Skeletal muscle satellite cell (primary cell): ENCODE data around the gene ST6GALNAC6.
A peak's percentile ranks its signal among the peaks of the same experiment; 100 is the strongest.

Experiments used
- H3K27me3 ChIP-seq: 2 replicates; pipeline ENCODE4 v1.7.0; 2013; ENCODE audit warnings: low read length; ENCODE audit not compliant: control insufficient read depth, insufficient read depth
- H3K36me3 ChIP-seq: 2 replicates; pipeline ENCODE4 v1.7.0; 2013; ENCODE audit warnings: mild to moderate bottlenecking, control low read depth, low read length; ENCODE audit not compliant: insufficient read depth
- H3K4me1 ChIP-seq: 2 replicates; pipeline ENCODE4 v1.7.0; 2013; ENCODE audit warnings: low read length; ENCODE audit not compliant: control insufficient read depth, insufficient read depth
- H3K4me2 ChIP-seq: 2 replicates; pipeline ENCODE4 v1.7.0; 2013; ENCODE audit warnings: mild to moderate bottlenecking, low read length
- H3K4me3 ChIP-seq: 2 replicates; pipeline ENCODE4 v1.7.0; 2013; ENCODE audit warnings: low read length
- H3K9ac ChIP-seq: 2 replicates; pipeline ENCODE4 v1.7.0; 2013; ENCODE audit warnings: mild to moderate bottlenecking, low read depth, low read length, moderate library complexity
- H3K9me3 ChIP-seq: replicated peaks from 2 replicates; pipeline ENCODE4 v1.7.0; 2013; ENCODE audit warnings: mild to moderate bottlenecking, control low read depth, low read length

Gene ST6GALNAC6

GRCh38 chr9:127941062-127941960 is 41.9 kb upstream of the ST6GALNAC6 start:
- Histone ChIP-seq H3K4me1 (peaks cover 17% of the 10 kb centered on the region), H3K4me3 (no peak overlapping the region), H3K9ac (no peak overlapping the region)

GRCh38 chr9:127940593-127940992 is 41.2 kb upstream of the ST6GALNAC6 start:
- Histone ChIP-seq H3K36me3 (no peaks in the 10 kb centered on the region), H3K9ac (no peak overlapping the region), H3K4me3 (no peak overlapping the region), H3K4me2 (no peak overlapping the region), H3K9me3 (no peaks in the 10 kb centered on the region), H3K4me1 (peaks cover 24% of the 10 kb centered on the region), H3K27me3 (no peaks in the 10 kb centered on the region)

More at GRCh38 chr9:127941062-127941960, 41.9 kb upstream of the ST6GALNAC6 start:
- Histone ChIP-seq H3K9me3 (no peaks in the 10 kb centered on the region), H3K36me3 (no peaks in the 10 kb centered on the region), H3K4me2 (no peak overlapping the region), H3K27me3 (no peaks in the 10 kb centered on the region)

GRCh38 chr9:127938298-127938690 is 38.9 kb upstream of the ST6GALNAC6 start:
- Histone ChIP-seq H3K4me2 (peak overlapping the region; percentile 86), H3K4me1 (peaks cover 29% of the 10 kb centered on the region), H3K9ac (peak overlapping the region; percentile 88), H3K36me3 (peaks cover 9% of the 10 kb centered on the region), H3K9me3 (no peaks in the 10 kb centered on the region), H3K27me3 (no peaks in the 10 kb centered on the region), H3K4me3 (no peak overlapping the region)

- Histone ChIP-seq H3K9me3 (no peaks in the 10 kb centered on the region), H3K4me3 (peak within 1 kb of the TSS; percentile 90), H3K36me3 (peaks cover 9% of the 10 kb centered on the region), H3K27me3 (no peaks in the 10 kb centered on the region), H3K9ac (peak within 1 kb of the TSS; percentile 88), H3K4me1 (peaks cover 28% of the 10 kb centered on the region), H3K4me2 (peak within 1 kb of the TSS; percentile 86)
Observed at GRCh38 chr9:127937388-127938297, 38.2 kb upstream of the ST6GALNAC6 start, which contains the start of gene DPM2. Gene DPM2, minus strand, starts transcription at chr9:127937854. Its CDS starts 34 bp downstream, at chr9:127937820.

- peak overlapping the region; percentile 88 for H3K9ac ChIP-seq
- no peaks in the 10 kb centered on the region for H3K9me3 ChIP-seq
- H3K4me1 ChIP-seq, result peaks cover 25% of the 10 kb centered on the region
- no peaks in the 10 kb centered on the region for H3K27me3 ChIP-seq
- peak overlapping the region; percentile 86 for H3K4me2 ChIP-seq
- peaks cover 9% of the 10 kb centered on the region for H3K36me3 ChIP-seq
- H3K4me3 ChIP-seq, result peak overlapping the region; percentile 90
Observed at GRCh38 chr9:127937056-127937387, 37.6 kb upstream of the ST6GALNAC6 start.

- peaks cover 30% of the 10 kb centered on the region for H3K4me1 ChIP-seq
- peak overlapping the region; percentile 88 for H3K9ac ChIP-seq
- peaks cover 9% of the 10 kb centered on the region for H3K36me3 ChIP-seq
- H3K4me3 ChIP-seq, result peak overlapping the region; percentile 90
- H3K27me3 ChIP-seq, result no peaks in the 10 kb centered on the region
- peak overlapping the region; percentile 86 for H3K4me2 ChIP-seq
- H3K9me3 ChIP-seq, result no peaks in the 10 kb centered on the region
Observed at GRCh38 chr9:127936347-127936852, 37.0 kb upstream of the ST6GALNAC6 start.

- Histone ChIP-seq H3K27me3 (no peaks in the 10 kb centered on the region), H3K36me3 (peaks cover 9% of the 10 kb centered on the region), H3K9me3 (no peaks in the 10 kb centered on the region), H3K4me1 (peaks cover 36% of the 10 kb centered on the region), H3K9ac (no peak overlapping the region), H3K4me3 (peak overlapping the region; percentile 90), H3K4me2 (peak overlapping the region; percentile 86)
Observed at GRCh38 chr9:127935765-127936221, 36.4 kb upstream of the ST6GALNAC6 start.

- no peak overlapping the region for H3K4me3 ChIP-seq
- peaks cover 43% of the 10 kb centered on the region for H3K4me1 ChIP-seq
- peaks cover 9% of the 10 kb centered on the region for H3K36me3 ChIP-seq
- no peak overlapping the region for H3K9ac ChIP-seq
- H3K4me2 ChIP-seq, result no peak overlapping the region
- H3K27me3 ChIP-seq, result no peaks in the 10 kb centered on the region
- H3K9me3 ChIP-seq, result no peaks in the 10 kb centered on the region
Observed at GRCh38 chr9:127934986-127935385, 35.6 kb upstream of the ST6GALNAC6 start.

- H3K27me3 ChIP-seq, result no peaks in the 10 kb centered on the region
- H3K4me1 ChIP-seq, result peaks cover 43% of the 10 kb centered on the region
- no peak overlapping the region for H3K4me3 ChIP-seq
Observed at GRCh38 chr9:127934248-127934647, 34.8 kb upstream of the ST6GALNAC6 start.

GRCh38 chr9:127931092-127931881 is 31.9 kb upstream of the ST6GALNAC6 start:
- no peaks in the 10 kb centered on the region for H3K9me3 ChIP-seq
- peaks cover 9% of the 10 kb centered on the region for H3K36me3 ChIP-seq
- peak overlapping the region; percentile 74 for H3K4me3 ChIP-seq
- H3K4me2 ChIP-seq, result peak overlapping the region; percentile 97
- H3K9ac ChIP-seq, result peak overlapping the region; percentile 66
- peaks cover 37% of the 10 kb centered on the region for H3K4me1 ChIP-seq
- H3K27me3 ChIP-seq, result no peaks in the 10 kb centered on the region

More at GRCh38 chr9:127934248-127934647, 34.8 kb upstream of the ST6GALNAC6 start:
- H3K4me2 ChIP-seq, result no peak overlapping the region
- H3K9me3 ChIP-seq, result no peaks in the 10 kb centered on the region
- no peak overlapping the region for H3K9ac ChIP-seq
- peaks cover 9% of the 10 kb centered on the region for H3K36me3 ChIP-seq
